ENCODE results near the gene C6orf132.

Gene C6orf132

GRCh38 chr6:42152024-42152423, 9.6 kb upstream of the C6orf132 start:
- no peak overlapping the region for H3K4me2 ChIP-seq
- H3K9ac ChIP-seq, result no peak overlapping the region
- H3K27me3 ChIP-seq, result no peaks in the 10 kb centered on the region
- H3K4me3 ChIP-seq, result no peak overlapping the region
- no peak overlapping the region for H3K27ac ChIP-seq
- no peaks in the 10 kb centered on the region for H3K4me1 ChIP-seq
- H3K9me3 ChIP-seq, result no peaks in the 10 kb centered on the region
- H4K20me1 ChIP-seq, result no peaks in the 10 kb centered on the region
- H3K36me3 ChIP-seq, result no peaks in the 10 kb centered on the region
- TF ChIP-seq Cebpa-rat (IDR thresholded peaks at IDR 0.05), result no peak

GRCh38 chr6:42150254-42150653, 7.8 kb upstream of the C6orf132 start:
- no peaks in the 10 kb centered on the region for H4K20me1 ChIP-seq
- no peak overlapping the region for H3K4me2 ChIP-seq
- H3K27me3 ChIP-seq, result no peaks in the 10 kb centered on the region
- no peak for TF ChIP-seq Cebpa-rat (IDR thresholded peaks at IDR 0.05)
- no peaks in the 10 kb centered on the region for H3K4me1 ChIP-seq
- no peak overlapping the region for H3K4me3 ChIP-seq
- H3K27ac ChIP-seq, result no peak overlapping the region
- no peaks in the 10 kb centered on the region for H3K9me3 ChIP-seq
- H3K36me3 ChIP-seq, result no peaks in the 10 kb centered on the region
- no peak overlapping the region for H3K9ac ChIP-seq

DNA sequence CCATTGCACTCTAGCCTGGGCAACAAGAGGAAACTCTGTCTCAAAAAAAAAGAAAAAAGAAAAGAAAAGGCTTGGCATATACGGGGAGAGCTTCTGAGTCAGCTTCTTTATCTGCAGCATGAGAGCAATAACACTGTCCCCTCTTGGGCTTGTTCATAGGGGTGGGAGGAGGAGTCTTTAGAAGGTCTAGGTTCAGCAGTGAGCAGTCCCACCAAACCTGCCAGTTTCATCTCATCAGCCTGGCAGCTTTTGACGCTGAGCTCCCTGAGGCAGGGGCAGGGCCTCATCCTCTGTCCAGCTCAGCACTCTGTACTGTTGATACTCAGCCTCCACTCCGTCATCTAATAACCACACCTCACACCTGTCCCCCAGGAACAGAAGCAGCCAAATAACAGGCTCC, 5.6 kb upstream of the C6orf132 start:
- H3K27ac ChIP-seq, result no peak overlapping the region
- no peak overlapping the region for H3K9ac ChIP-seq
- no peaks in the 10 kb centered on the region for H4K20me1 ChIP-seq
- H3K9me3 ChIP-seq, result no peaks in the 10 kb centered on the region
- H3K27me3 ChIP-seq, result peaks cover 11% of the 10 kb centered on the region
- no peaks in the 10 kb centered on the region for H3K4me1 ChIP-seq
- H3K4me3 ChIP-seq, result no peak overlapping the region
- TF ChIP-seq Cebpa-rat (IDR thresholded peaks at IDR 0.05), result no peak
- no peak overlapping the region for H3K4me2 ChIP-seq
- H3K36me3 ChIP-seq, result no peaks in the 10 kb centered on the region

DNA sequence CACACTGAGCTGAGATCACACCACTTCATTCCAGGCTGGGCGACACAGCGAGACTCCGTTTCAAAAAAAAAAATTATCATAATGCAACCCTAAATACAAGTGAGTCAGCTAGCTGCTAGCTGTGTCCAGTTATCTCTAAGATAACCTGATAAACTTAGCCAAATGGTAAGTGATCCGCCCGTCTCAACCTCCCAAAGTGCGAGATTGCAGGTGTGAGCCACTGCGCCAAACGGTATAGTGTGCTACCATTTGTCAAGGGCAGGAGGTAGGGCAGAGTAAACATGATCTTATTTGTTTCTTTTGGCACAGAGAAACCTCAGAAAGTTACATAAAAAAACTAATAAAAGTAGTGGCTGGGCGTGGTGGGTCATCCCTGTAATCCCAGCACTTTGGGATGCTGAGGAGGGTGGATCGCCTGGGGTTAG, 4.7 kb upstream of the C6orf132 start:
- Histone ChIP-seq H3K27me3 (peaks cover 20% of the 10 kb centered on the region), H3K4me3 (no peak overlapping the region), H4K20me1 (no peaks in the 10 kb centered on the region), H3K27ac (no peak overlapping the region), H3K4me2 (no peak overlapping the region), H3K4me1 (peaks cover 5% of the 10 kb centered on the region; the same call in 1 of the 2 replicates), H3K9me3 (no peaks in the 10 kb centered on the region), H3K9ac (no peak overlapping the region), H3K36me3 (no peaks in the 10 kb centered on the region)
- no peak for TF ChIP-seq Cebpa-rat (IDR thresholded peaks at IDR 0.05)

DNA sequence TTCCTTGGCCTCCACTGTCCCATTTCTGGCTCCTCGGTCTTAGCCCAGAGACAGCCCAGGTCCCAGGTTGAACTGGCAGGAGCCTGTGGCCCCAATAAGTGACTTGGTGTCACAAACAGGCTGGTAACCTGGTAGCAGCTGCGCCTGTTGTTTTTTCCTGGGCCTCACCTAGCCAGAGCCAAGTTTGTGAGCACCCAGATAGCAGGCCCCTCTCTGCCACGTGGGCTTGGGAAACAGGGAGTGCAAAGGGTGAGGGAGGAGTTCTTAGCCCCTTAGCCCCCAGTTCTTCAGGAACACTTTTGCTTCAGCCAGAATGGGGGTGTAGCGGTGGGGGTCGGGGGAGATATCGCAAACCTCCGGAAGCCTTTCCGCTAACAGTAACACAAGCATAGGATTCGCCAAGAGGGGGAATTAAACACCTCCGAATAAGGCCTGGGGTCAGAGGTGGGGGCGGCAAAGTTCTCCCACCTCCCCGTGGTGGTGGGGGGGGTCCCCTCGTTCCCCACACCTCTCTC, 760 bp downstream of the C6orf132 start:
- no peak overlapping the region for H3K4me3 ChIP-seq
- no peaks in the 10 kb centered on the region for H3K9me3 ChIP-seq
- H3K27ac ChIP-seq, result no peak overlapping the region

GRCh38 chr6:42140756-42141602, 1.4 kb downstream of the C6orf132 start:
- Histone ChIP-seq H3K27ac (no peak overlapping the region), H3K9me3 (no peaks in the 10 kb centered on the region), H3K9ac (no peak overlapping the region), H3K27me3 (peaks cover 46% of the 10 kb centered on the region), H3K4me3 (no peak overlapping the region), H3K36me3 (no peaks in the 10 kb centered on the region), H3K4me2 (peak overlapping the region; percentile 10; the same call in 1 of the 2 replicates), H4K20me1 (peaks cover 13% of the 10 kb centered on the region; the same call in 1 of the 2 replicates), H3K4me1 (peaks cover 32% of the 10 kb centered on the region)
- TF ChIP-seq Cebpa-rat (IDR thresholded peaks at IDR 0.05), result no peak

More for the DNA sequence above, 760 bp downstream of the C6orf132 start:
- Histone ChIP-seq H3K4me1 (peaks cover 26% of the 10 kb centered on the region), H3K4me2 (peak overlapping the region; percentile 61), H3K27me3 (peaks cover 46% of the 10 kb centered on the region), H3K9ac (no peak overlapping the region), H4K20me1 (peaks cover 13% of the 10 kb centered on the region; the same call in 1 of the 2 replicates), H3K36me3 (no peaks in the 10 kb centered on the region)
- no peak for TF ChIP-seq Cebpa-rat (IDR thresholded peaks at IDR 0.05)

- Histone ChIP-seq H3K36me3 (no peaks in the 10 kb centered on the region), H3K27me3 (peaks cover 46% of the 10 kb centered on the region), H3K4me1 (peaks cover 32% of the 10 kb centered on the region), H3K9me3 (no peaks in the 10 kb centered on the region), H4K20me1 (peaks cover 13% of the 10 kb centered on the region; the same call in 1 of the 2 replicates), H3K9ac (no peak overlapping the region), H3K4me2 (peak overlapping the region; percentile 10), H3K4me3 (no peak overlapping the region), H3K27ac (no peak overlapping the region)
- TF ChIP-seq Cebpa-rat (IDR thresholded peaks at IDR 0.05), result no peak
Observed at GRCh38 chr6:42140032-42140431, 2.4 kb downstream of the C6orf132 start.

DNA sequence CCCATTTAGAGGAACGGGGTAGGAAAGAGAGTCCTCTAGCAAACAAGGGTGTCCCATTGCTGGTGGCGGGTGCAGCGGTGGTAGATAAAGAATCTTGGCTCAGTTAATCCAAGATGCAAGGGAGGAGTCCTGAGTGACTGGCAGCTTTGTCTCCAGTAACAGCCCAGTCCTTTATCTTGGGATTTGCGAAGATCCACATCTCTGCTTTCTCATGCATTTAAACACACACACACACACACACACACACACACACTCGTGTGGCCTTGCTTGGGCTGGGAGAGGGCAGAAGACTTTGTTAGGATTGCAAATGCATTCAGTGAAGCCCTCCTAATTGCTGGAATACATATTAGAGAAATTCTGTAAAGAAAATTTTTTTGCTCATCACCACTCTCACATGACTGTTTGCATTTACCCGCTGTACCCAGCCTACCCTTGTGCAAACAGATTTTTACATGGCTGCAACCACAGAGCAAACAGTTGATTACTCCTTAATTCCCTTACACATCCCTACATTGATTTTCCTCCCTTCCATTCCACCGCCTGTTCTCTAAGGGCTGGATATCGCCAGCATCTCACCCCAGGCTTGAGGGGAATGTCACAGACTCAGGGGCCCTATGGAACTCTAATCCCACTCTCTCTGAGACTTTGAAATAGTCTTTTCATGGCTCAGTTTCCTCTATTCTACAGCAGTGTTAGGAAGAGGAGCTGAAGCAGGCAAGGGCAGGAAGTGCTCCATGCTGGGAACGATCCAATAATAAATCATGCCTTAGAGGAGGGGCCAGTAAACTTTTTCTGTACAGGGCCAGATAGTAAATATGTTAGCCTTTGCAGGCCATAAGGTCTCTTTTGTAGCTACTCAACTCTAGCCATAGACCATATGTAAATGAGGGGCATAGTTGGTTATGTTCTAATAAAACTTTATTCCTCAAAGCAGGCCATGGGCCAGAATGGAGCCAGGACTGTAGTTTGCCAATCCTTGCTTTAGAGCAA, 3.5 kb downstream of the C6orf132 start:
- TF ChIP-seq Cebpa-rat (IDR thresholded peaks at IDR 0.05), result no peak
- no peak overlapping the region for H3K9ac ChIP-seq
- peaks cover 43% of the 10 kb centered on the region for H3K27me3 ChIP-seq
- no peak overlapping the region for H3K4me3 ChIP-seq
- no peak overlapping the region for H3K4me2 ChIP-seq
- no peak overlapping the region for H3K27ac ChIP-seq
- H3K4me1 ChIP-seq, result peaks cover 32% of the 10 kb centered on the region
- peaks cover 13% of the 10 kb centered on the region; the same call in 1 of the 2 replicates for H4K20me1 ChIP-seq
- no peaks in the 10 kb centered on the region for H3K36me3 ChIP-seq
- H3K9me3 ChIP-seq, result no peaks in the 10 kb centered on the region

DNA sequence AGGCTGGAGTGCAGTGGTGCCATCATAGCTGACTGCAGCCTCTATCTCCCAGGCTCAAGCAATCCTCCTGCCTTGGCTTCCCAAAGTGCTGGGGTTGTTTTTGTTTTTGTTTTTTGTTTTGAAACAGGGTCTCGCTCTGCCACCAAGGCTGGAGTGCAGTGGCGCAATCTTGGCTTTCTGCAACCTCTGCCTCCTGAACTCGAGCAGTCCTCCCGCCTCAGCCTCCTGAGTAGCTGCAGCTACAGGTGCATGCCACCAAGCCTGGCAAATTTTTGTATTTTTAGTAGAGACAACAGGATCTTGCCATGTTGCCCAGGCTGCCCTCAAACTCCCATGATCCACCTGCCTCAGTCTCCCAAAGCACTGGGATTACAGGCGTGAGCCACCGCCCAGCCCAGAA, 4.2 kb downstream of the C6orf132 start:
- H3K4me3 ChIP-seq, result no peak overlapping the region
- H3K4me1 ChIP-seq, result peaks cover 32% of the 10 kb centered on the region
- no peaks in the 10 kb centered on the region for H3K36me3 ChIP-seq
- H4K20me1 ChIP-seq, result peaks cover 13% of the 10 kb centered on the region; the same call in 1 of the 2 replicates
- TF ChIP-seq Cebpa-rat (IDR thresholded peaks at IDR 0.05), result no peak
- H3K4me2 ChIP-seq, result no peak overlapping the region
- peaks cover 36% of the 10 kb centered on the region for H3K27me3 ChIP-seq
- H3K27ac ChIP-seq, result no peak overlapping the region
- H3K9me3 ChIP-seq, result no peaks in the 10 kb centered on the region
- no peak overlapping the region for H3K9ac ChIP-seq

Measured in BLaER1 (cell line).